ENCODE data around the gene ZBTB3. TPM values are rescaled to one million over a fixed set of nuclear protein-coding genes. Genes with fewer than 3 reads are reported as not detected.

Gene ZBTB3
- total and polyA plus RNA-seq, 2 of the 8 experiments (the other 6 are each of a cell fraction or from before 2014, with no cell fraction given) = 30.2 to 76.9 TPM

- TF ChIP-seq KDM1A (IDR thresholded peaks at IDR 0.05; ENCODE audit: borderline replicate concordance, low read length) (no peak), GTF2F1 (IDR thresholded peaks at IDR 0.05; ENCODE audit: borderline replicate concordance, low read depth, low read length) (no peak), FOSL1 (IDR thresholded peaks at IDR 0.05; ENCODE audit: insufficient read depth, low read depth, low read length) (no peak), SP1 (IDR thresholded peaks at IDR 0.05; ENCODE audit: low read depth, low read length) (no peak), MAFK (IDR thresholded peaks at IDR 0.05; ENCODE audit: low read depth, low read length) (no peak), CBX5 (IDR thresholded peaks at IDR 0.05; ENCODE audit: low read depth, low read length) (no peak), EGR1 (IDR thresholded peaks at IDR 0.05; ENCODE audit: borderline replicate concordance, low read depth, low read length) (no peak)
Measured at GRCh38 chr11:62705880-62706849, 47.8 kb downstream of the ZBTB3 start (continued).
